Panc1 (cell line): Measurements from ENCODE around the gene NEK1. TPM values are rescaled to one million over a fixed set of nuclear protein-coding genes. Genes with fewer than 3 reads are reported as not detected.

ENCODE experiments used
- ATAC-seq: fragments of 200-7000 bp; cut with Tn5 transposase; 2 replicates; pipeline ENCODE4 v1.9.1; 2020; ENCODE audit warnings: mild to moderate bottlenecking, moderate library complexity
- BruUV-seq: library from RNA; stranded (reverse); fragments of 400-500 nt; replicated peaks from 2 replicates; lab custom pipeline; 2021; lab: Mats Ljungman, UMichigan
- CTCF ChIA-PET: fragments of 300-600 bp; sonication (Branson Sonifier 250); formaldehyde crosslinking; loops from one replicate; lab custom pipeline; 2022; ENCODE audit warnings: antibody characterized with exemption; lab: Charles Lee
- POLR2A ChIA-PET: fragments of 300-600 bp; sonication (Branson Sonifier 250); formaldehyde crosslinking; loops from one replicate; lab custom pipeline; 2022; ENCODE audit warnings: antibody characterized with exemption; lab: Charles Lee
- DNase-seq: peaks from one replicate; pipeline ENCODE4 v3.0.0-alpha.2; 2010; ENCODE audit warnings: low read depth, low spot score
- H3K27ac ChIP-seq: 2 replicates; pipeline ENCODE4 v1.5.1; 2011; ENCODE audit warnings: mild to moderate bottlenecking, low read length, inconsistent platforms
- H3K27me3 ChIP-seq: fragments of 200-500 bp; sonication (Bioruptor generic); 2 replicates; pipeline ENCODE4 v1.6.0; 2014; ENCODE audit warnings: low read length, inconsistent platforms; ENCODE audit not compliant: control insufficient read depth, insufficient read depth
- H3K36me3 ChIP-seq: fragments of 200-500 bp; sonication (Bioruptor generic); 2 replicates; pipeline ENCODE4 v1.5.1; 2014; ENCODE audit warnings: inconsistent platforms, mild to moderate bottlenecking, low read length, moderate library complexity; ENCODE audit not compliant: control insufficient read depth, insufficient read depth
- H3K4me1 ChIP-seq: 2 replicates; pipeline ENCODE4 v1.5.1; 2011; ENCODE audit warnings: inconsistent platforms, mild to moderate bottlenecking, low read length, moderate library complexity; ENCODE audit not compliant: control insufficient read depth, insufficient read depth
- H3K4me3 ChIP-seq, 2 experiments: 2 replicates each; pipeline ENCODE4 v1.5.1; 2011 to 2012; ENCODE audit warnings: low read depth in 2 of 2, low read length in 2 of 2, mild to moderate bottlenecking in 2 of 2, inconsistent platforms in 1 of 2, moderate library complexity in 1 of 2
- H3K9me3 ChIP-seq: fragments of 200-500 bp; sonication (Bioruptor generic); 2 replicates; pipeline ENCODE4 v1.5.1; 2014; ENCODE audit warnings: low read depth, mild to moderate bottlenecking, inconsistent platforms, low read length, moderate library complexity; ENCODE audit not compliant: control insufficient read depth, insufficient read depth
- CTCF ChIP-seq: fragments of 450-650 bp; IDR thresholded peaks from 2 replicates; pipeline ENCODE4 v1.5.1; 2017; ENCODE audit warnings: mild to moderate bottlenecking
- POLR2AphosphoS5 ChIP-seq: IDR thresholded peaks from 2 replicates; pipeline ENCODE4 v1.6.1; 2012; ENCODE audit warnings: mild to moderate bottlenecking, low read depth, low read length, moderate library complexity
- REST ChIP-seq, 2 experiments: IDR thresholded peaks; 2 replicates each; pipeline ENCODE4 v1.6.1; 2011 to 2012; ENCODE audit warnings: low read depth in 2 of 2, control low read depth in 1 of 2, low read length in 1 of 2, mild to moderate bottlenecking in 1 of 2, moderate library complexity in 1 of 2; ENCODE audit not compliant: insufficient read depth in 1 of 2
- SIN3A ChIP-seq: IDR thresholded peaks from 2 replicates; pipeline ENCODE4 v1.6.1; 2012; ENCODE audit warnings: low read depth, mild to moderate bottlenecking, low read length, moderate library complexity, borderline replicate concordance; ENCODE audit not compliant: insufficient read depth
- TCF7L2 ChIP-seq: IDR thresholded peaks from 2 replicates; pipeline ENCODE4 v1.6.1; 2011; ENCODE audit warnings: mild to moderate bottlenecking, low read depth, low read length, inconsistent platforms
- in situ Hi-C: cut with HindIII; loops from 2 replicates; pipeline ENCODE4 v1.10.0; 2016; ENCODE audit warnings: low sequenced_read_pairs, low pct_unique_long_range_greater_than_20kb
- intact Hi-C: fragments of 100-400 bp; cut with micrococcal nuclease; formaldehyde crosslinking; loops from one replicate; pipeline ENCODE4 v1.10.0; 2022; ENCODE audit not compliant: unreplicated experiment
- total RNA-seq: library from RNA; stranded (reverse); gene quantifications from one replicate; pipeline ENCODE4 v1.2.1, GENCODE V29; 2021; ENCODE audit not compliant: unreplicated experiment

The NEK1 gene
- total RNA-seq, 1 experiment from 2014 or later: 9.2 TPM

GRCh38 chr4:169619518-169619957 lies 7.2 kb upstream of the NEK1 start:
- CTCF ChIA-PET: no interaction called here
- TF ChIP-seq POLR2AphosphoS5: no peak
- no peak for TF ChIP-seq TCF7L2
- peak; percentile 72 for TF ChIP-seq CTCF
- TSS peak; percentile 80 for BruUV-seq
- intact Hi-C loops: no loop called here
- POLR2A ChIA-PET: interaction anchor here (0.6 kb wide), 1 partner anchor 361 kb away, joined by 3 read pairs; no protein-coding TSS in a partner anchor
- Histone ChIP-seq H3K4me3 (peak overlapping the region; percentile 76 to 89), H3K27ac (peak overlapping the region; percentile 86), H3K4me1 (peaks cover 7% of the 10 kb centered on the region), H3K9me3 (no peaks in the 10 kb centered on the region), H3K36me3 (peaks cover 7% of the 10 kb centered on the region; the same call in 1 of the 2 replicates), H3K27me3 (no peaks in the 10 kb centered on the region)
- in situ Hi-C loops: no loop called here
- DNase-seq: no peak
- peak; percentile 55 for ATAC-seq

GRCh38 chr4:169618986-169619385 lies 6.6 kb upstream of the NEK1 start:
- POLR2A ChIA-PET: no interaction called here
- peaks cover 7% of the 10 kb centered on the region; the same call in 1 of the 2 replicates for H3K36me3 ChIP-seq
- no peaks in the 10 kb centered on the region for H3K9me3 ChIP-seq
- peak overlapping the region; percentile 17; the same call in 1 of the 2 replicates for H3K27ac ChIP-seq
- H3K27me3 ChIP-seq: no peaks in the 10 kb centered on the region
- peaks cover 7% of the 10 kb centered on the region for H3K4me1 ChIP-seq
- CTCF ChIA-PET: no interaction called here
- ATAC-seq (no peak), DNase-seq (no peak)
- H3K4me3 ChIP-seq: peak overlapping the region; percentile 76 to 89
- intact Hi-C loops: no loop called here
- no TSS peak for BruUV-seq
- in situ Hi-C loops: no loop called here
- TF ChIP-seq CTCF (no peak), SIN3A (no peak), POLR2AphosphoS5 (no peak), TCF7L2 (no peak), REST (IDR thresholded peaks at IDR 0.05; ENCODE audit: insufficient read depth in 1 of 2, low read depth in 2 of 2, low read length in 1 of 2) (no peak)
